Measurements from ENCODE around the gene DYNLRB2.

The DYNLRB2 gene

GRCh38 chr16:80540516-80541305 lies at the start of gene DYNLRB2:
Gene DYNLRB2 (plus strand): TSS chr16:80540993. CDS start chr16:80541077, 84 bp downstream.
- peak; percentile 65 for DNase-seq (ENCODE audit: low read depth)

- DNase-seq (ENCODE audit: low read depth): no peak
Measured at GRCh38 chr16:80500116-80500859, 40.5 kb upstream of the DYNLRB2 start.

GRCh38 chr16:80500961-80501525 lies 39.8 kb upstream of the DYNLRB2 start:
- no peak for DNase-seq (ENCODE audit: low read depth)

GRCh38 chr16:80503107-80503506 lies 37.7 kb upstream of the DYNLRB2 start:
- DNase-seq (ENCODE audit: low read depth): no peak

- no peak for DNase-seq (ENCODE audit: low read depth)
Measured at GRCh38 chr16:80507538-80507937, 33.3 kb upstream of the DYNLRB2 start.

DNA sequence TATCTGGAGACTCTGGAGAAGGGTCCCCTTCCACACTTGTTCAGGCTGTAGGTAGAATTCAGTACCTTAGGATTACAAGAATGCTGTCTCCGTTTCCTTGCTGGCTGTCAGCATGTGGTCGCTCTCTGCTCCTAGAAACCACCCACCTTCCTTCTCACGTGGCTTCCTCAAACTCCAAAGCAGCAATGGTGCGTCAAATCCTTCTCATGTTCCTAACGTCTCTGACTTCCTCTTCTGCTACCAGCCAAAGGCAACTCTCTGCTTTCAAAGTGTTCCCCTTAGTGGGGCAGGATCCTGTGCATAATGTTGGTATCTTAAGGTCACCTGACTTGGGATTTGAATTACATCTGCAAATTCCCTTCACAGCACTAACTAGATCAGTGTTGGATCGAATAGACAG lies 30.9 kb upstream of the DYNLRB2 start:
- no peak for DNase-seq (ENCODE audit: low read depth)

DNA sequence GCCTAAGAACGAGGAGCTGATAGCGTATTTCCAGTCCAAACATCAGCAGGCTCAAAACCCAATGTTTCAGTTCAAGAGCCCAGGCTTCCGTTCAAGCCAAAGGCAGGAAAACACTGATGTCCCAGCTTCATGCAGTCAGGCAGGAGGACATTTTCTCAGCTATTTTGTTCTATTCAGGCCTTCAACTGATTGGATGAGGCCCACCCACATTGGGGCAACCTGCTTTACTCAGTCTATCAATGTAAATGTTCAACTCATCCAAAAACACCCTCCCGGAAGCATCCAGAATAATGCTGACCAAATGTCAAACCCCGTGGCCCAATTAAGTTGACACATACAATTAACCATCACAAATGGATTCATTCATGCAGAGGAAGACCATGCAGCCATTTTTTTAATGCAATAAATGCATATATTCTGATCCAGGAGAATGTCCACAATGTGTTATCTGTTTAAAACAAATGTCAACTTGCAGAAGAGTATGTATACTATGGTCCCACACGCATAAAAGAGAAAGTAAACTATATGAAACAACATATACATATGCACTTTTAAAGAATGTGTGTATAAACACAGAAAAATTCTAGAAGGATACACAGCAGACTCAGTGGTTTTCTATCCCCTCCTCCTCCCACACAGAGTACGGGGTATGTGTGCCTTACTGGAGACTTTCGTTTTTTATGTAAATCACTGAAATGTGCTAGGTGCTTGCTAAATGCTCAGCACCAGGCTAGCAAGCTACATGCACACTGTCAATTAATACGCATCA lies 28.8 kb upstream of the DYNLRB2 start:
- no peak for DNase-seq (ENCODE audit: low read depth)

GRCh38 chr16:80512593-80512853 lies 28.3 kb upstream of the DYNLRB2 start:
- no peak for DNase-seq (ENCODE audit: low read depth)

DNA sequence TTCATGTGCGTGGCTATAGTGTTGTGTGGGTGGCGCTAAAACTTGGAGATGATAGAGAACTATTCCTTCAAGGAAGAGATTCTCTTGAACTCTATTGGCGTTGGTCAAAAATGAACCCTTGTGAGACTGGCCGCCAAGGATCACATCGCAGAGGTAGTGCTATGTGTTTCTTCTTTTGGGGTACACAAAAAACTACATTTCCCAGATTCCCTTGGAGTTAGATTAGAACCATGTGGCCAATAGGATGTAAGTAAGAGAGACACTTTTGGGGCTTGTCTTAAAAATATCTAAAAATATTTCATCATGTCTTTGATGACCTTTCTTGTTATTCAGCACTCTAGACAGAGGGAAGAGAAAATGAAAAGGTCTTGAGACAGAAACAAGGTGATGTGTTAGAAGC lies 25.4 kb upstream of the DYNLRB2 start:
- DNase-seq (ENCODE audit: low read depth): no peak

GRCh38 chr16:80517846-80518245 lies 22.9 kb upstream of the DYNLRB2 start:
- DNase-seq (ENCODE audit: low read depth): no peak

DNA sequence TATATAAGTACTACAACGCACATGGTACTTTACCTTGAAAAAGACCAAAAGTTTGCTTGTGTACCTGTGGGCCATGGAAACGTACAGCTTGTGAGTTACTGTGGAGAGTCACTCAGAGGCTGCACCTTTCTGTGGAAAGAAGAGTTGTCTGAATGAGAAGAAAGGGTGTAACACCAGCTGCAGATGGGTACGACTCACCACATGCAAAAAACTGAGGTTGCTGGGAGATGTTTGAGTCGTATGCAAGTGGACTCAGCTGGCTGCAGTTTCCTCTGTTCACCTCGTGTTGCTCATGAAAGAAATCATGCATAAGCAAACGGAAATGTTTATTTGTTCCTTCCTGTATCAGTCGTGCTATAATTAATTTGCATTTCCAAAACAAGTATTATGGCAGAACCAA lies 22.4 kb upstream of the DYNLRB2 start:
- no peak for DNase-seq (ENCODE audit: low read depth)

- DNase-seq (ENCODE audit: low read depth): no peak
Measured at GRCh38 chr16:80519189-80519588, 21.6 kb upstream of the DYNLRB2 start.

GRCh38 chr16:80525420-80525819 lies 15.4 kb upstream of the DYNLRB2 start:
- DNase-seq (ENCODE audit: low read depth): no peak

GRCh38 chr16:80526418-80527061 lies 14.3 kb upstream of the DYNLRB2 start:
- DNase-seq (ENCODE audit: low read depth): peak; percentile 15

DNA sequence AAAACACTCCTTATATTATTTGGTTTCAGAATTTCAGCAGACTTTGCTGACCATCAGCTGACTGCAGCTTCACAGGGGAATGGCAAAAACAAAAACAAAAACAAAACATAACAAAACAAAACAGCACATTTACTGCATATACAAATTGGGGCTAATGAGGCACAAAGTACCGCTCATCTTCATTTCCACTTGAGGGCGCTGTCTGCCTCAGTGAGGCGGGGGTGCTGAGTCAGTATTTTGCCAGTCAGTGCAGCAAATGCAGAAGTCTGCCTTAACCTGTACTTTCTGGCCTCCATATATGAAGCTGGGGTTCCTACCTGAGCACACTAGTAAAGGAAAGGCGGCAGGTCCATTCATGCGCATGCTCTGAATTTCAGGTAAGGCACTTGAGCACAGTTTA lies 13.5 kb upstream of the DYNLRB2 start:
- DNase-seq (ENCODE audit: low read depth): no peak

GRCh38 chr16:80530479-80530878 lies 10.3 kb upstream of the DYNLRB2 start:
- no peak for DNase-seq (ENCODE audit: low read depth)

DNA sequence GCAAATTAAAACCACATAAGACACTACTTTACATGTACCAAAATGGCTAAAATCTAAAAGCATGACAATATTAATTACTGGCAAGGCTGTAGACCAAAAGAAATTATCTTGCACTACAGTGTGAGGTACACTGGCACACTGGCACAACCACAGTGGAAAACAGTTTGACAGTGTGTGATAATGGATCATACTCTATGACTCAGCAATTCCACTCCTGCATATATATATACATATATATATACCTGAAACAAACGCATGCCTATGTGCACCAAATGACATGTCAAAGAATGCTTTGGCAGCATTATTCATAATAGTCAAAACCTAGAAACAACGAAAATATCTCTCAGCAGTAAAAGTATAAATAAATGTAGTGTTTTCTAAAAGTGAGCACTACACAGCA lies 4.6 kb upstream of the DYNLRB2 start:
- no peak for DNase-seq (ENCODE audit: low read depth)

- no peak for DNase-seq (ENCODE audit: low read depth)
Measured at GRCh38 chr16:80541306-80541694, 507 bp downstream of the DYNLRB2 start.

DNA sequence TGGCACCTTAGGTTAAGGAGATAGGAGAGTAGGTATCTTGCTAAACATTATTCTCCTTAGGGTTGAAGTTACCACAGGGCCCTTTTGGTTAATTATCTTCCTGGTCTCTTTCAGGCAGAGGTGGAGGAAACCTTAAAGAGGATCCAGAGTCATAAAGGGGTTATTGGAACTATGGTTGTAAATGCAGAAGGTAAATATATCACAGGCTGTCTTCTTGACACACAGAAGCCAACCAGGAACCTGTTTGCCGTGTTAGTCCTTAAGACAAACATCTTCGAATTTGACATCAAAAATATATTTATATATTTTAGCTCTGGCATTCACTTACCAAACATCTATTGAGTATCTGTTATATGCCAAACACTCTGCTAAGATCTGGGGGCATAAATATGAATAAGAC lies 2.4 kb downstream of the DYNLRB2 start:
- no peak for DNase-seq (ENCODE audit: low read depth)

DNA sequence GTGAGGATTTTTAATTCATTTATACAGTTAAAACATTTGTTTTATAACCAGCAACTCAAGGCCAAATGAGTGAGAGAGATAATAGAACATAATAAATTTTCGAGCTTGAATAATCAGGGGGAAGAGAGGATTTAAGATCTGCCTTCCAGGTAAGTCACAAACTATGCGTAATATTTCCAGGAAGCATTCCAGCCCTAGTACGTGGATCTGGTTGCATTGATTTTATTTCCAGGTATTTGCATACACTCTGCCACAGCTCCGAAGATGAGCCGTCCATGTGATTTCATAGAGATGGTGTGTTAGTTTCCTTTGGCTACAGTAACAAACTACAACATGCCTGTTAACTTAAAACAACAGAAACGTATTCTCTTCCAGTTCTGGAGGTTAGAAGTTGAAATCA lies 3.5 kb downstream of the DYNLRB2 start:
- no peak for DNase-seq (ENCODE audit: low read depth)

DNA sequence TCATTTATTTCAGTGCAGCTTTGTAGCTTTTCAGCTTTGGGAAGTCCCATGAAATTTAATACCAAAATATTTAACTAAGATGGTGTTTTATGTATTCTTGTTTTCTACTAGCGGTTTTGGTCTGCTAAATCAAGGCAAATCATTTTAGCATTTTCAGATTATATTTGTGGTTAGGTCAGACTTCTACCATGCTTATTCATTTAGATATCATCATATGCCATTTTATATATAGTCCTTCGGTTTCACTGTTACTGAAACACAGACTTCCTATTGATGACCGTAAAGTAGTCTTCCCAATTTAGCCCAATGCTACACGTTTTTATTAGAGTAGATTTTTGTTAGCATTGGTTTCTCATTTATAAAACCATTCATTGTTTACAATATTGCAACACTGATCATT lies 5.5 kb downstream of the DYNLRB2 start:
- DNase-seq (ENCODE audit: low read depth): no peak

GRCh38 chr16:80547145-80547544 lies 6.4 kb downstream of the DYNLRB2 start:
- no peak for DNase-seq (ENCODE audit: low read depth)

Measured in stimulated activated CD8-positive, alpha-beta memory T cell treated with anti-CD3 and anti-CD28 coated beads, Interleukin-15, amount 100 ng/mL, for 1 hour (primary cell).